SH-SY5Y (cell line): ENCODE measurements around the gene EXOC7.

Experiments
- GATA2 ChIP-seq: IDR thresholded peaks from 2 replicates; pipeline ENCODE4 v1.6.1; 2011; ENCODE audit warnings: mild to moderate bottlenecking, low read depth, low read length
- GATA3 ChIP-seq: IDR thresholded peaks from 2 replicates; pipeline ENCODE4 v1.6.1; 2011; ENCODE audit warnings: low read depth, mild to moderate bottlenecking, low read length, moderate library complexity

The EXOC7 gene

DNA sequence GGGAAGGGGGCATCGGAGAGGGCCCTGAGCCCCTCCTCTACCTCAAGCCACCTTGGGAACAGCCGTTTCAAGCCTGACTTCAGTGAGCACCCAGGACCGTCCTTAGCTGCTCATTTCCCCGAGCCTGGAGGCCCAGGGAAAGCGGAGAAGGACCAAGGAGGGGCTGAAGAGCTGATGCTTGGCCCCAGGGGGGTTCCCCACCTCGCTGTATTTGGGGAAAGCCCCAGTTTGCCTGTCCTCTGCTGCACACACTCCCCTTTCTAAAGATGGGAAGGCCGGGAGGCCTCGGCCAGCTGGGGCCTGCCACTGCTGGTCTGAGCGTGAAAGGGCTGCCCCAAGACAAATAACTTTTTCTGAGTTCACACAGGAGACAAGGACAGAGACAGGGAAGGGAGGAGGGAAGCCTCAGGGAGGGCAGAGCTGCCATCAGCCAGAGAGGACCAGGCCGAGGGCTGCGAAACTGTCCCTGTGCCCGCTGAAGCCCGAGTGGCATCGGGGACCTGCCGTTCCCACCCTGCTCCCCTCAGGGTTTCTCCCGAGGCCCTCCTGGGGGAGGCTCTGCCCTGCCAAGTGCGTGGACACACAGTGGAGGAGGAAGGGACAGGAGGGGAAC is 13.0 kb downstream of the EXOC7 start:
- TF ChIP-seq GATA3 (no peak), GATA2 (no peak)

DNA sequence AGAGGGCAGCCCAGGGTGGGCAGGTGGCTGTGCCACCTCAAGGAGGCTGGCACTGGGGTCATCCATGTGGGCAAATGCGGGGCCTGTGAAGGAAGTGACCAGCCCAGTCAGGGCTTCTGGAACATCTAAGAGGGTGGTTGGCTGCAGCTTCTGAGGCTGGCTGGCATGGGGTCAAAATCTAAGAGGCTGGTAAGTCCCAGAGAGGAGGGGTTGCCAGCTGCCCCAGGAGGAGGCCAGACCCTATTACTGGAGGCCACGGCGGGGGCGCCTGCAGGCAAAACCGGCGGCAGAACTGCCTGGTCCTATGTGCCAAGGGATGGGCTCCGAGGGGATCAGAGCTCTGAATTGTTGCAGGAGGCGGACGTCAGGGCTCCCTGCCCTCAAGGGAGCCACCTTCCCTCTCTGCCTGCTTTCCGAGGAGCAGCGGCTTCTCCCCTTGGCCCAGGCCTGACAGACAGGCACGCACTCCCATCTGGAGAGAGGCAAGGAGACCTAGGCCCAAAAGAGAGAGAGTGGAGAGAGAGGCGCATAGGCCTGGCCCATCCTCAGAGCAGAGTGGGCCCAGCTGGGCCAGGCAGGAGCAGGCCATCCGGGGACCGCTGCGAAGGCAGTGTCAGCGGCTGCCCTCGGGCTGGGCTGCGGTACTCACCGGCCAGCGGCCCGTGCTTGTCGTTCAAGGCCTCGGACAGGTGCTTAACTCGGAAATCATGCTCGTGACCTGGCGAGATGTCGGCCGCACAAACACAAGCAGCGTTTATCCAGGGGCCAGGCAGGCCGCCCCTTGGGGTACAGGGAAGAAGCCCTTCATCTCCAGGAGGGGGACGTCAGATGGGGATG is 13.7 kb downstream of the EXOC7 start:
- TF ChIP-seq GATA2 (no peak), GATA3 (no peak)

DNA sequence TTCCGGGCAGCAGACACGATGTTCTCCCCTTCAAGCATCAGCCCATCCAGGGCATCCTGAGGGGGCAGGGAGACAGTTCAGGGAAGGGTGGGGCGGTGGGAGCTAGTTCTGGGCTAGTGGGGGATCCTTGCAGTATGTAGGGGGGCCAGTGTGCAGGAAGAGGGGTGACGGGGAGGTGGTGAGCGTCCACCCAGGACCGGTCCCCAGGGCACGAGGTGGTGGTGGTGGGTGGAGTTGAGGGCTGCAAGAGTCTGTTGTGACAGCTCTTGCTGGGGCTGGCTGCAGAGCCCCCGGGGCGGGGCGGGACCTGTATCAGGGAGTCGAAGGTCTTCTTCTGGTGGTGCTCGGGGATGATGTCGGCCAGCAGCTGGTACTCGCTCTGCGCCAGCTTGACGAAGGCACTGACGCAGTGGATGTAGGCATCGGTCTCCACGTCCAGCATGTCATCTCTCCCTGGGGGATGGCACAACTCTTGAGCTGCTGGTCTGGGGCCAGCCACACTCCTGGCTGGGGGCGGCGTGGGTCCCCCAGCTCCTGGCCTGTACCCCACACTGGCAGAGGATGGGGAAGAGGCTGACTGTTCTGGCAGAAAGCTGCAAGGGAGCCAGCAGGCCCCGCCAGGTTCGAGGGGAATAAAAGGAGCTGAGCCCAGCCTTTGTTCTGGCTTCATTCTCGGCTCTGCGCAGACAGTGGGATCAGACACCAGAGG is 14.6 kb downstream of the EXOC7 start:
- TF ChIP-seq GATA3 = no peak
- no peak for TF ChIP-seq GATA2

DNA sequence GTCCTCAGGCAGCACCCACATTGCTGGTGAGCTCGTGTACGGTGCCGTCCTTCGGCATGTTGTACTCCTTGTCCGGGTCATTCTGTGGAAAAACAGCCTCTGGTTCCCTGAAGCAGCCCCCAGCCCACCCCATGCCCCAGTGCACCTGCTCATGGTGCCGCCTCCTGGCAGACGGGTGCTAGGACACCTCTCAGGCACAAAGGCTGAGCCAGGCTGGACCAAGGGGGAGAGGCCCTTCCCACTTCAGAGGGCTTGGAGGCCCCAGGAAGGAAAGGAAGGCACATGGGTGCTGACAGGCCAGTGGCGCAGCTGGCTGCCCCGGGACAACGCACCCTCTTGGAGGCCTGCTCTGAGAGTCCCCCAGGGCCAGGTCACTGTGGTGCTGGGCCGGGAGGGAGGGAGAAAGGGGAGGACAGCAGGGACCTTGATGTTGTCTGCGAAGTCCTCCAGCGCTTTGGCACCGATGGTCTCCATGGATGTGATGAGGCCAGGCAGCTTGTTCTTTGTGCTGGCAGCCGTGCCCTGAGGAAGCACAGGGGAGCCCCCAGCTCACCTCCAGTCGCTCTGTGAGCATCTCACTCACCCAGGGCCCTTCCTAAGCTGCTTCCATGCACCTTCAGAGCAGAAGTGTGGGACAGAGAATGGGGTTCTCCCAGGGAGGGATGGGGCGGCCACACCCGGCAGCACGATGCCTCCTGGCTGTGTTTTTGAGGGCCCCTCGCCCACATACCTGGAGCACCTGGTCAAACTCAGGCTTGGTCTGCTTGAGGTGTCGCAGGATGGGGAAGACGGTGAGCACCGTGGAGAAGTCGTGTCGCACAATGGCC is 15.3 kb downstream of the EXOC7 start:
- TF ChIP-seq GATA3 = no peak
- TF ChIP-seq GATA2 = no peak

DNA sequence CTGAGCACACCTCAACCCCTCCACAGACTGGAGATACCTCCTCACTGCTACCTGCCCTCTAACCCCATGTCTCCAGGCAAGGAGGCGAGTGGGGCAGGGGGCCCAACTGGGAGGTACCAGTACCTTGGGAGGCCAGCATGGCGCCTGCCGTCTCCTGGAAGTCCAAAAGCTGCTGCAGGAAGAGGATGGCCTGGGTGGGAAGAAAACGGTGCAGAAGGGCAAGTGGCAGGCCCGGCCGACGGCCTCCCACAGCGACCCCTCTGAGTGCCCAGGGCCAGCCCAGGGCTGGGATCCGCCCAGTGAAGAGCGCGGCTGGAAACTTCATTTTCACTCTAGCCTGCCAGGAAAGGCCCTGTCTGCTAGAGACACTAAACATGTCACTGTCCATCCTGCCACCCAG is 16.1 kb downstream of the EXOC7 start:
- no peak for TF ChIP-seq GATA3
- no peak for TF ChIP-seq GATA2

GRCh38 chr17:76086384-76086783 is 17.2 kb downstream of the EXOC7 start:
- TF ChIP-seq GATA3 (no peak), GATA2 (no peak)

DNA sequence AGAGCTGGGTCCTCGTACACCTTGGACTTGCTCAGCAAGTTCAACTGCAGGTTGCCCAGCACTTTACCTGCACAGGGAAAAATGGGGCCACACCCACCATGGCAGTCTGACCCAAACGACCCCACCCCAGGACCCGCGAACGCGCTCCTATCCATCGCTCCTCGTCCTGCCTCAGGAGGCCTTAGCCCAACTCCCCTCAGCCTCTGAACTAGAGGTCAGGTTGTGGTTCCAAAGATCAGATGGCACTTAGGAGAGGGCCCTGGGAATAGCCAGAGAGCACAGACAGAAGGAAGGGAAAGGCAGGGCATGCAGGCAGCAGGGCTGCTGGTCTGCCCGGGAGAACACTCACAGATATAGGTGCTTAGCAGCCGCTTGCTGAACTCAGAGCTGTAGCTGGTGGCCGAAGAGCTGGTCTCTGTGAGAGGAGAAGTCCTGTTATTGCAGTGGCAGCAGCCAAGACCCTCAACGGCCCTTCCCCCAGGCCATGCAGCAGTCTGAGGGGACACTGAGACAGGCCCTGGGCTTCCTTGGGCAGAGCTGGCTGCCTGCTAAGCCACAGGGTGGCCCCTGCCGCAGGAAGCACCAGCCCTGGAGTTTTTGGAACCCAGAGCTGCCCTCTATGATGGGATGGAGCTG is 17.7 kb downstream of the EXOC7 start:
- no peak for TF ChIP-seq GATA2
- no peak for TF ChIP-seq GATA3

GRCh38 chr17:76085066-76085730 is 18.4 kb downstream of the EXOC7 start:
- TF ChIP-seq GATA2 (no peak), GATA3 (no peak)

- no peak for TF ChIP-seq GATA3
- TF ChIP-seq GATA2 = no peak
These were observed 19.9 kb downstream of the EXOC7 start for GRCh38 chr17:76083536-76084182.

DNA sequence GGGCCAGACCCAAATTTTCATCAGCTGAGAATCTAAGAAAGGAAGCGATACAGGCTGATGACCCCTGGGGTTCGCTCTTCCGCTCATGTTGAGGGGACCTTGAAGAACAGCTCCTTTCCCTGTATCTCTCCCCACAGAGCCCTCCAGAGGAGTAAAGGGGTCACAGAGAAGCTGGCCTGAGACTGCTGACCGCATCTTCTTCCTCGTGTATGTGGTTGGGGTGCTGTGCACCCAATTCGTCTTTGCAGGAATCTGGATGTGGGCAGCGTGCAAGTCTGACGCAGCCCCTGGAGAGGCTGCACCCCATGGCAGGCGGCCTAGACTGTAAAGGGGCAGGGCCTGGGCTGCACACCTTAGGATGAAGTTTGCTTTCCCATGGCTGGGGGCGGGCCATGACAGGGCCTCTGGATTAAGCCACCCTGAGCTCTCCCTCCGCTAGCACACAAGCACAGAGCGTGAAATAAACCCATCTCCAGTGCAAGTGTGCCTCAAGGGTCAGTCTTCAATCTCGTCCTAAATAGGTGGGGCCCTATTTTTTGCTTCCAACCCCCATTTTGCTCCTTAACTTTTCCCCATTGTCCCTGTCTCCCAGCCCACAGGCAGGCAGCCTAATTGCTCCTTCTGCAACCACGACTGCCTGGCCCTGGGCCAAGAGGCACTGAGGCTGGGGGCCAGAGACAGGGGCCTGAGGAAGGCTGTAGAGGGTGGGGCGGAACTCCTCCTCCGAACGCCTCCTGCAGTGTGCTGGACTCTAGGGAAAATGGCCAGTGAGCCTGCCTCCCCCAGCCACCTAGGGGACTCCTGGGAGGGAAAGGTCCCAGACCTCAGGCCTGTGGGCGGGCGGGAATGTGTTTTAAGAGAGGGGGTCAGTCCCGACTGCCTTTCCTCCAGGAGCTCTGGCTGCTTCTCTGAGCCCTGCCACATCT is 21.0 kb downstream of the EXOC7 start:
- TF ChIP-seq GATA2 (no peak), GATA3 (no peak)
